Adrenal gland (tissue), 12 donors: ENCODE data around the gene TICAM1. TPM values are rescaled to one million over a fixed set of nuclear protein-coding genes. Genes with fewer than 3 reads are reported as not detected.
"Not testable (repeated sequence)": the region's sequence is repeated elsewhere in the genome, so short reads cannot be mapped to it uniquely, and the experiment has no call there.

Experiments
- DNase-seq, 7 donors: peaks; one replicate each; pipeline ENCODE4 v3.0.0-alpha.2; 2019 to 2020
- H3K27ac ChIP-seq, 5 donors: fragments of 200-600 bp; sonication (generic) in 4 of 5; 1 replicate in 3 of 5; 2 replicates in 2 of 5; pipeline versions ENCODE4 v1.5.1 to v1.8.0; 2016 to 2020; ENCODE audit warnings: mild to moderate bottlenecking in 1 of 5
- H3K27me3 ChIP-seq: fragments of 200-600 bp; 2 replicates; pipeline ENCODE4 v1.8.0; 2021
- H3K36me3 ChIP-seq, 2 donors: fragments of 200-600 bp; replicated peaks in 1 of 2; 1 replicate in 1 of 2; 2 replicates in 1 of 2; pipeline versions ENCODE4 v1.5.1 to v1.8.0; 2018 to 2022
- H3K4me1 ChIP-seq, 2 donors: fragments of 200-600 bp; replicated peaks in 1 of 2; 1 replicate in 1 of 2; 2 replicates in 1 of 2; pipeline versions ENCODE4 v1.5.1 to v1.8.0; 2018 to 2021
- H3K4me3 ChIP-seq, 4 donors: fragments of 200-600 bp; sonication (generic) in 3 of 4; one replicate each; pipeline ENCODE4 v1.5.1; 2016 to 2018
- H3K9me3 ChIP-seq, 3 donors: fragments of 200-600 bp; sonication (generic) in 1 of 3; replicated peaks in 1 of 3; 1 replicate in 2 of 3; 2 replicates in 1 of 3; pipeline versions ENCODE4 v1.5.1 to v1.8.0; 2016 to 2021
- POLR2A ChIP-seq, 2 donors: fragments of 450-650 bp; IDR thresholded peaks; one replicate each; pipeline ENCODE4 v1.6.1; 2017; ENCODE audit warnings: antibody characterized with exemption in 2 of 2, mild to moderate bottlenecking in 2 of 2, moderate library complexity in 1 of 2
- WGBS, 4 donors: extraction: QIAGEN DNeasy Blood & Tissue Kit in 2 of 4; methylation state at CpG; one replicate each; pipeline versions ENCODE4 v1.1.5 to v1.1.7; 2013 to 2017; 5-methylcytosine and 5-hydroxymethylcytosine counted together
- intact Hi-C, 2 donors: fragments of 100-400 bp; cut with DNase I; formaldehyde crosslinking; loops; one replicate each; pipeline versions ENCODE4 v1.14.1 to v1.15.0; 2022 to 2023
- polyA plus RNA-seq, 3 donors: library from polyadenylated mRNA; stranded (reverse); fragments of 200-250 nt in 2 of 3; fragments of 350-450 nt in 1 of 3; fragmentation: Illumina TruSeq in 1 of 3; extraction: RNeasy Lipid Tissue Mini Kit (QIAGEN cat#74804) in 1 of 3; gene quantifications; one replicate each; pipeline ENCODE4 v1.2.3, GENCODE V29; 2013 to 2014
- total RNA-seq, 9 donors: library from RNA; depleted of rRNA in 4 of 9; stranded (reverse); fragments of >200 nt in 4 of 9; fragments of 120-200 nt in 1 of 9; fragmentation: NEBNext Ultra II Directional in 1 of 9; extraction: Animal tissue kit (Norgen Biotek cat#: 25700) in 1 of 9; gene quantifications; one replicate each; pipeline versions ENCODE4 v1.1.0 to v1.2.4, GENCODE V29; 2013 to 2023
- TF ChIP-seq, protein P1 (sequence below), 6 experiments: fragments of 450-650 bp in 4 of 6; fragments of 200-600 bp in 2 of 6; sonication (generic) in 1 of 6; IDR thresholded peaks; 1 replicate in 5 of 6; 2 replicates in 1 of 6; pipeline versions ENCODE4 v1.5.1 to v1.8.0; 2016 to 2021; ENCODE audit warnings: antibody characterized with exemption in 6 of 6, mild to moderate bottlenecking in 2 of 6, moderate library complexity in 1 of 6
- donor health status: healthy with polysubstance abuse.
- donor health status: Bipolar disorder and iron deficiency.
- donor health status: DM: yes; HTN: yes; CAD: no.
- donor health status: DM: no; HTN: no; CAD: no.
- donor health status: DM: no; HTN: no; CAD: no.
- donor health status: DM: yes; HTN: yes; CAD: no.

TICAM1 gene
- total and polyA plus RNA-seq, 12 donors: 0.61 to 12.0 (median 6.8) TPM

DNA sequence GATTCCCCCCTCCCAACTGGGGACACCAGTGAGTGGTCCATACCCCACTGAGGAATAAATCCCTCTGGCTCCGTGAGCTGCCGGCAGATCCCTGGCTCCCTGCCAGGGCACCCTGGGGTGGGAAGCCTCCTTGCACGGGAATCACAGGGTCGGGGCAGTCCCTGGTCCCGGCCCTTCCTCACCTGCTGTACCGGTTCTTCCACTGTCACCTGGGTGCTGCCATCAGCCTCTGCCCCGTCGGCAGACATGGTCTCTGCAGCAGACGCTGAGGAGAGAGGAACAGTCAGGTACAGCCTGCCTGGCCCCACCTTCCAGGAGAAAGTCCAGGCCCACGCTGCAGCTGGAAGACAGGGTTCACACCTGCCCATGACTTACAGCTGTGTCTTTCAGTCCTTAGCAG lies 29.6 kb upstream of the TICAM1 start:
- Histone ChIP-seq H3K4me3 (no peak overlapping the region), H3K9me3 (no peaks in the 10 kb centered on the region), H3K27me3 (no peaks in the 10 kb centered on the region), H3K36me3 (peaks cover 0 to 52% of the 10 kb centered on the region in 2 donors), H3K27ac (no peak overlapping the region), H3K4me1 (peaks cover 2 to 7% of the 10 kb centered on the region in 2 donors)
- intact Hi-C loops: no loop called here
- WGBS, 4 donors: 50 to 68% (median 66%) methylated on average over 3 to 10 of the region's 10 CpGs; no CpG with 5 or more reads in 1 of the 4 donors
- no peak for TF ChIP-seq POLR2A (IDR thresholded peaks at IDR 0.05)
- TF ChIP-seq, protein P1, sequence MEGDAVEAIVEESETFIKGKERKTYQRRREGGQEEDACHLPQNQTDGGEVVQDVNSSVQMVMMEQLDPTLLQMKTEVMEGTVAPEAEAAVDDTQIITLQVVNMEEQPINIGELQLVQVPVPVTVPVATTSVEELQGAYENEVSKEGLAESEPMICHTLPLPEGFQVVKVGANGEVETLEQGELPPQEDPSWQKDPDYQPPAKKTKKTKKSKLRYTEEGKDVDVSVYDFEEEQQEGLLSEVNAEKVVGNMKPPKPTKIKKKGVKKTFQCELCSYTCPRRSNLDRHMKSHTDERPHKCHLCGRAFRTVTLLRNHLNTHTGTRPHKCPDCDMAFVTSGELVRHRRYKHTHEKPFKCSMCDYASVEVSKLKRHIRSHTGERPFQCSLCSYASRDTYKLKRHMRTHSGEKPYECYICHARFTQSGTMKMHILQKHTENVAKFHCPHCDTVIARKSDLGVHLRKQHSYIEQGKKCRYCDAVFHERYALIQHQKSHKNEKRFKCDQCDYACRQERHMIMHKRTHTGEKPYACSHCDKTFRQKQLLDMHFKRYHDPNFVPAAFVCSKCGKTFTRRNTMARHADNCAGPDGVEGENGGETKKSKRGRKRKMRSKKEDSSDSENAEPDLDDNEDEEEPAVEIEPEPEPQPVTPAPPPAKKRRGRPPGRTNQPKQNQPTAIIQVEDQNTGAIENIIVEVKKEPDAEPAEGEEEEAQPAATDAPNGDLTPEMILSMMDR (IDR thresholded peaks at IDR 0.05): no peak
- no peak for DNase-seq

GRCh38 chr19:4859697-4860096 lies 28.2 kb upstream of the TICAM1 start:
- intact Hi-C loops: loop anchor here in 1 of 2 donors (10.0 kb wide), 1 partner anchor 55 kb away; no protein-coding TSS in a partner anchor
- Histone ChIP-seq H3K4me3 (no peak overlapping the region), H3K27me3 (no peaks in the 10 kb centered on the region), H3K4me1 (peaks cover 0 to 5% of the 10 kb centered on the region in 2 donors), H3K36me3 (peaks cover 0 to 63% of the 10 kb centered on the region in 2 donors), H3K9me3 (no peaks in the 10 kb centered on the region), H3K27ac (no peak overlapping the region)
- no peak for DNase-seq
- 94 to 100% (median 96%) methylated on average over 3 to 11 of the region's 11 CpGs for WGBS, 4 donors
- TF ChIP-seq, protein P1 (IDR thresholded peaks at IDR 0.05): no peak
- no peak for TF ChIP-seq POLR2A (IDR thresholded peaks at IDR 0.05)

GRCh38 chr19:4856468-4856867 lies 25.0 kb upstream of the TICAM1 start:
- WGBS, 4 donors: 88 to 95% (median 89%) methylated on average over 11 to 12 of the region's 12 CpGs
- DNase-seq, H3K27me3 ChIP-seq, H3K4me3 ChIP-seq, H3K27ac ChIP-seq, H3K4me1 ChIP-seq, H3K9me3 ChIP-seq: not testable (repeated sequence)
- intact Hi-C loops: loop anchor here in 1 of 2 donors (10.0 kb wide), 1 partner anchor 52 kb away; no protein-coding TSS in a partner anchor
- peaks cover 0 to 86% of the 10 kb centered on the region in 2 donors for H3K36me3 ChIP-seq

GRCh38 chr19:4853506-4853905 lies 22.0 kb upstream of the TICAM1 start:
- not testable (repeated sequence) for DNase-seq, H3K27me3 ChIP-seq, H3K4me3 ChIP-seq, H3K9me3 ChIP-seq, H3K27ac ChIP-seq, H3K4me1 ChIP-seq
- peaks cover 0 to 66% of the 10 kb centered on the region in 2 donors for H3K36me3 ChIP-seq
- intact Hi-C loops: loop anchor here (5.0 to 10.0 kb wide), 2 partner anchors 41 to 49 kb away; no protein-coding TSS in a partner anchor
- 87 to 88% (median 87%) methylated on average over 8 of the region's 8 CpGs for WGBS, 4 donors

DNA sequence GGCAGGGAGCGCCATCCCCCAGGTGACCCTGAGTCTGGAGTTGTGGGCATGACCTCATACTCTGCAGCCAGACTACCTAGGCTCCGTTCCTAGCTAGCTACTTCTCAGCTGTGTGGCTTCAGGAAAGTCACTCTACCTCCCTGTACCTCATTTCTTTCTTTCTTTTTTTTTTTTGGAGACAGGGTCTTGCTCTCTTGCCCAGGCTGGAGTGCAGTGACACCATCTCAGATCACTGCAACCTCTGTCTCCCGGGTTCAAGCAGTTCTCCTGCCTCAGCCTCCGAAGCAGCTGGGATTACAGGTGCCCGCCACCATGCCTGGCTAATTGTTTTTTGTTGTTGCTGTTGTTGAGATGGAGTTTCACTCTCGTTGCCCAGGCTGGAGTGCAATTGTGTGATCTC lies 21.0 kb upstream of the TICAM1 start:
- peaks cover 0 to 66% of the 10 kb centered on the region in 2 donors for H3K36me3 ChIP-seq
- H3K9me3 ChIP-seq: no peaks in the 10 kb centered on the region
- no peak overlapping the region for H3K27ac ChIP-seq
- no peak for DNase-seq
- 81 to 92% (median 91%) methylated on average over 5 to 6 of the region's 6 CpGs for WGBS, 4 donors
- intact Hi-C loops: loop anchor here (5.0 to 10.0 kb wide), 2 partner anchors 40 to 48 kb away; no protein-coding TSS in a partner anchor
- no peak overlapping the region for H3K4me3 ChIP-seq
- TF ChIP-seq, protein P1 (IDR thresholded peaks at IDR 0.05): no peak
- no peak for TF ChIP-seq POLR2A (IDR thresholded peaks at IDR 0.05)
- H3K4me1 ChIP-seq: peaks cover 0 to 5% of the 10 kb centered on the region in 2 donors
- no peaks in the 10 kb centered on the region for H3K27me3 ChIP-seq
